GM21360 (cell line): ENCODE results near the gene PRTFDC1.
A peak's percentile ranks its signal among the peaks of the same experiment; 100 is the strongest.
"Not testable (repeated sequence)": the region's sequence is repeated elsewhere in the genome, so short reads cannot be mapped to it uniquely, and the experiment has no call there.

ENCODE experiments used
- ATAC-seq: cut with Tn5 transposase; IDR thresholded peaks from one replicate; pipeline ENCODE4 v1.9.1; 2021; ENCODE audit warnings: mild to moderate bottlenecking, moderate library complexity; ENCODE audit not compliant: unreplicated experiment

The PRTFDC1 gene

DNA sequence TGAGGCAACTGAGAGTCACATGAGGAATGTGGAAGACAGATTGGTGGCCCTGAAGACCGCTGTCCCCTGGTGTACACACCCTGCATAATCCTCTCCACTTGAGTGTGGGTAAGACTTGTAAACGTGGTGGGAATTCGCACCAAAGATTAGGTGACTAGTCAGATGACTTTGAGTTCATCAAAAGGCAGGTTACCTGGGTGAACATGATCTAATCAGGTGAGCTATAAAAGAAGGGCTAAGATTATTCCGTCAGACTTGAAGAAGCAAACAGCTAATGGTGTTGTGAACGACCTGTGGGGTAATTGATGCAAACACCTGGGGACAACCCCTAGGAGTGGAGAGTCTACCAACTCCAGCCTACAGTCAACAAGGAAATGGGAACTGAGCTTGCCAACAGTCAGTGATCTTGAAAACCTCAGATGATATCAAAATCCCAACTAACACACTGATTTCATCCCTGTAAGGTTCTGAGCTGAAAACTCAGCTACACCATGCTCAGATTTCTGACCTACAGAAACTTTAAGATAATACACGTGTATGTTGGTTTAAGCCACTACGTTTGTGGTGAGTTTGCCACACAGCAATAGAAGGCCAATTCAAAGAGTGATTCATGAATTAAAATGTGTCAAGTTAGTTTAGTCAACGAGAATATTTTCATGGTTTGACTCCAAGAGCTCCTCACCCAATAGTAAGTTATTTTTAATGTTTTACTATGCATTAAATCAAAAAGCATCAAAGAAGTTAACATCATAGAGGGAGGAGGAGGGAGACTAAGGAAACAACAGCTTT, 16.7 kb downstream of the PRTFDC1 start:
- no peak for ATAC-seq

DNA sequence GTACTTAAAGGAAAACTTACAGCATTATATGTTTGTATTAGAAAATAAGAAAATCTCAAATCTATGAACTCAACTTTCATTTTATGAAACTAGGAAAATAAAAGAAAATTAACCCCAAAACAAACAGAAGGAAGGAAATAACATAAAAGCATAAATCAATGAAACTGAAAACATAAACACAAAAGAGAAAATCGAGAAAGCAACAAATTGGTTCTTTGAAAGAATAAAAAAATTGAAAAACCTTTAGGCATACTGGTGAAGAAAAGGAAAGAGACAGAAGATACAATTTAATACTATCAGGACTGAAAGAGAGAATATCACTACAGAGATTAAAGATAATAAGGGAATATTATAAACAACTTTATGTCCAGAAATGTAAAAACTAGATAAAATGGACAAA, 21.2 kb downstream of the PRTFDC1 start:
- ATAC-seq = no peak

DNA sequence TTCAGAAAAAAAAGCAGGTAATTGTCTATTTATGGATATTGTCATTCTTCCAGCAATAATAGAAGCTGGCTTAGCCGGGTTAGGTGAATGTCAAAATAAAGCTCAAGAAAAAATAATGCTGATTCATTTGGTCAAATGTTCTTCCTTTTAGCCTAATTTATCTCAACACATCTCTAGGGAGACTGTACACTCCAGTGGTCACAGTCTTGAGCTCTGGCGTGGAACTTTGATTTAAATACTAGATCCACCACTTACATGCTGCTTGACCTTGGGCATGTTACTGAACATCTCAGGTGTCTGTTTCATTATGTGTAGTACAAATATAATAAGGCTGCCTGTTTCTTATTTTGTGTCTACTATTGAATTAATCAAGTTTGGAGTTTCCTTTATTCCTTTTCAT, 22.0 kb downstream of the PRTFDC1 start:
- peak; percentile 84 for ATAC-seq

DNA sequence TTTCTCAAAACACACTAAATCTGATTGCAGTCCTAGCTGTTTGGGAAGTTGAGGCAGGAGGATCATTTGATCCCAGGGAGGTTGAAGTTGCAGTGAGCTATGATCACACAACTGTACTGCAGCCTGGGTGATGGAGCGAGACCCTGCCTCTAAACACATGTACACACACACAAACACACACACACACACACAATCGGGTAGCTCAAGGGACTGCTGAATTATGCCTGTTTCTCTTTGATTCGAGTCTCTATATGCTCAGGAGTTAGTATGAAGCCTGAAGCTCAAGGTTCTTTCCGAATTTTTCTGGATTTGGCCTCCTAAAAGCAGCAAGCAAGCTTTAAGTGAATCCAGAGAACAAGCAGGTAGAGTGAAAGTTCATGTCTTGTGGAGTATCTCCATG, 22.5 kb downstream of the PRTFDC1 start:
- ATAC-seq = no peak

DNA sequence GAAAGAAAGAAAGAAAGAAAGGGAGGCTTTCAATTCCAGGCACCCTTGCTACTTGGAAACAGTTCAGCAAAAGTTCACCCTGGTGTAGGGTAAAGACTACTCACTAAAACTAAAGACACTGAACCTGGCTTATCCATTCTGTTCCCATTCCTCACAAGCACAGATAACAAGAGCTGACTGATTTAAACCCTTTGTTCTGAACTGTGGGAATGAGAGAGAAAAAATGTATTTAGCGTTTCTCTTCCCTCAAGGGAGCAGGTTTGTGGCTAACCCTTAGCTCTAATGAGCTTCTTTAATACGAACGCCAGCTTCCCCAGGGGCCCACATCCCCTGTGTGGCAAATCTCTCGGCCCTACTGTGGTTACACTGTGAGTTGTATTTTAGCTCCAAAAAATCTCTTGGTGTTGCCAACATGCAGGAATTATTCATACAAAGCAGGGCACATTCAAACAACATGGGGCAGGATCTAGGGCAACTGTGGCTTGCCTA, 23.3 kb downstream of the PRTFDC1 start:
- no peak for ATAC-seq

DNA sequence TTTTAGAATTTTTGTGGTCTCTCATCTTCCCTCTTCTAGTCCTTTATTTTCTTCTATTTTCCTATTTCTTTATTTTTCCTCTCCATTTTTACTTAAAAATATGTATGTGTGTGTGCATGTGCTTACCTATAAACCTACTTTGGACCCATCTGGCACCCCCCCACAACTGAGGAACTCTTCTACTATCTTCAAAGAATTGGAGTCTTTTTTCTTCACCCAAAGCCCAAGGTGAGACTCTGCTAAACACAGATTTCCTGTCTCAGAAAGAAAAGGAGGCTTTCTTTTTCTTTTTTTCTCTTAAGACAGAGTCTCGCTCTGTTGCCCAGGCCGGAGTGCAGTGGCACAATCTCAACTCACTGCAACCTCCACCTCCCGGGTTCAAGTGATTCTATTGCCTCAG, 24.2 kb downstream of the PRTFDC1 start:
- ATAC-seq = no peak

DNA sequence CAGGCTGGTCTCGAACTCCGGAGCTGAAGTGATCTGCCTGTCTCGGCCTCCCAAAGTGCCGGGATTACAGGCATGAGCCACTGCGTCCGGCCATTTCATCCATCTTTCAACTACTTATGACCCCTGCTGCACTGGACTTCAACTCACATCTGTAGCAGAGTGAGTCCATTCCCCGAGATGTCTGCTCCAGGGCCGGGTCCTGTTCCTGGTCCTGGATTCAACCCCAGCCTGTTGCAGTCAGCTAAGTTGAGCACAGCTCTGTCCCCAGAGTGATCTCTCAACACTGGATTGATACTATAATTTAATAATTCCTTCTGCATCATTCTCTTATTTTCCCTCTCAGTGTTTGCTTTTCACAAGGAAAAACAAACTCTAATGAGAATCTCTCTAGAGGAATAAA, 25.8 kb downstream of the PRTFDC1 start:
- ATAC-seq = no peak

DNA sequence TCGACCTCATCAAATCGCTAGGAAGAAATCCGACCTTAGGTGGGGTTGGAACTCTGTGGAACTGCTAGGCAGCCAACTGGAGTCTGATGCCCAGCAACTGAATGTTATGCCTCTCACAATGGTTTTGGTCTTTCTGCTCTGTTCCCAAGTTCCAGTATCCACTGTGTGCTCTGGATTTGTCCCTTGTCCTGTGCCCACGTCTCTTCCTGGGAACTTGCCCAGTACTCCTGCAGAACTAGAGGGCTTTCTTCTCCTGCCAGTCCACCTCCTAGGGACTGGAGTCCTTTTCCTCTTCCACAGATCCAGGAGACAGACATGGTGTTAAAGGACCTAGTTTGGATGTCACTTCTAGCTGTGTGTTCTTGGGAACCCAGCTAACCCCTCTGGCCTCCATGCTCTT, 26.6 kb downstream of the PRTFDC1 start:
- ATAC-seq = no peak

DNA sequence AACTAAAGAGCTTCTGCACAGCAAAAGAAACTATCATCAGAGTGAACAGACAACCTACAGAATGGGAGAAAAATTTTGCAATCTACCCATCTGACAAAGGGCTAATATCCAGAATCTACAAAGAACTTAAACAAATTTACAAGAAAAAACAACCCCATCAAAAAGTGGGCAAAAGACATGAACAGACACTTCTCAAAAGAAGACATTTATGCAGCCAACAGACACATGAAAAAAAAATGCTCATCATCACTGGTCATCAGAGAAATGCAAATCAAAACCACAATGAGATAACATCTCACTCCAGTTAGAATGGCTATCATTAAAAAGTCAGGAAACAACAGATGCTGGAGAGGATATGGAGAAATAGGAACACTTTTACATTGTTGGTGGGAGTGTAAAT, 27.9 kb downstream of the PRTFDC1 start:
- not testable (repeated sequence) for ATAC-seq

DNA sequence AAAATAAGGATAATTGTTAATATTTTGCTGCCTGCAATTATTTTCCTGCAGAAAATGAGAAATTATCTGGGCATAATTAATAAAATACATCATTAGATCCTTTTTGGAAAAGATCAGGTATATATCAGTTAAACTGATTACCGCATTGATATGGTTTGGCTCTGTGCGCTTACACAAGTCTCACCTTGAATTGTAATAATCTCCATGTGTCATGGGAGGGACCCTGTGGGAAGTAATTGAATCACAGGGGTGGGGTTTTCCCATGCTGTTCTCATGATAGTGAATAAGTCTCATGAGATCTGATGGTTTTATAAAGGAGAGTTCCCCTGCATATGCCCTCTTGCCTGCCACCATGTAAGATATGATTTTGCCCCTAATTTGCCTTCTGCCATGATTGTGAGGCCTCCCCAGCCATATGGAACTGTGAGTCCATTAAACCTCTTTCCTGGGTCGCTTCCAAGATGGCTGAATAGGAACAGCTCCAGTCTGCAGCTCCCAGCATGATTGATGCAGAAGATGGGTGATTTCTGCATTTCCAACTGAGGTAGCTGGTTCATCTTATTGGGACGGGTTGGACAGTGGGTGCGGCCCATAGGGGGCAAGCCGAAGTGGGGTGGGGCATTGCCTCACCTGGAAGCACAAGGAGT, 30.1 kb downstream of the PRTFDC1 start:
- ATAC-seq = not testable (repeated sequence)

DNA sequence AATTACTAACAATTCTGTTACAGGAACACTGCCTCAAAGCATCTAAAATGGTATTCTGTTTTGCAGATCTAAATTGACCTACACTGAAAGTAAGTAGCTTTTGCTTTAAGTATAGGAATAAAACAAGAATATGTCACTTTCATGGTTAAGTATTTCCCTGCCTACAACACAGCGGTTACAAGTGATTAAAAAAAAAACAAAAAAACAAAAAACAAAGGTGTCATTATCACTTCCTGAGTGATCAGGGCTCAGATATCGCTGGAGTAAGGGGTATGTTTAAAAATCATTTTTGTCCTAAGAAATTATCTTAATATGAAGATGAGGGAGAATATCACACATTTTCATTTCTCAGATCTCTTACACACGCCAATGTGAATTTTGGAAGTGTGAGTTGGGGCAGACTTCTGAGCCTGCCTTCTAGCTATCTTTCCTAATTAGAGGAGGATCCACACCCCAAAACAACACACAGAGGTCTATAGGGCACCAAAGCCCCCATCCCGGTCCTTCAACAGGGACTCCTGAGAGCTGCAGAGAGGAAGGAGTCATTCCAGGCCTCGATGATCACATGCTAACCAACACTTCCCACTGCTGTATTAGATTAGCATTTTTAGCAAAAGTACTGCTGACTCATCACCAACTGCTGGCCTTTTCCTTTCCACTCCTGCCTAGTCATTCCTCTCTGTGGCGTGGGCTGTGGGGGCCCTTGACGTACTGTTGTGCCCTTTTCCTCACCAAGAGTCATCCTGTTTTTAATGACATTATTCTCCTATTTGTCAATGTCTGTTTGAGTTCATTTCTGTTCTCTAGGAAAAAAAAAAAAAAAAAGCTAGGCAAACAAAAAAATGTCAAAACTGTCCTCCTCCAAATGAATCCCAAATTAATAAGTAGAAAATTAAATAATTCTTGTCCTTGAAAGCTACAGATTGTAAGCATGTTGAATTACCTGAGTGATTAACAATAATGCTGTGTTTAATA, 31.2 kb downstream of the PRTFDC1 start:
- ATAC-seq = peak; percentile 95

DNA sequence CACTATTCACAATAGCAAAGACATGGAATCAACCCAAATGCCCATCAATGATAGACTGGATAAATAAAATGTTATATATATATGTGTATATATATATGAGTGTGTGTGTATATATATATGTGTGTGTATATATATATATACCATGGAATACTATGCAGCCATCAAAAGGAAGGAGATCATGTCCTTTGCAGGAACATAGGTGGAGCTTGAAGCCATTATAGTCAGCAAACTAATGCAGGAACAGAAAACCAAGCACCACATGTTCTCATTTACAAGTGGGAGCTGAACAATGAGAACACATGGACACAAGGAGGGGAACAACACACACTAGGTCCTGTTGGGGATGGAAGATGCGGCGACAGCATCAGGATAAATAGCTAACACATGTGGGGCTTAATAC, 32.2 kb downstream of the PRTFDC1 start:
- not testable (repeated sequence) for ATAC-seq

DNA sequence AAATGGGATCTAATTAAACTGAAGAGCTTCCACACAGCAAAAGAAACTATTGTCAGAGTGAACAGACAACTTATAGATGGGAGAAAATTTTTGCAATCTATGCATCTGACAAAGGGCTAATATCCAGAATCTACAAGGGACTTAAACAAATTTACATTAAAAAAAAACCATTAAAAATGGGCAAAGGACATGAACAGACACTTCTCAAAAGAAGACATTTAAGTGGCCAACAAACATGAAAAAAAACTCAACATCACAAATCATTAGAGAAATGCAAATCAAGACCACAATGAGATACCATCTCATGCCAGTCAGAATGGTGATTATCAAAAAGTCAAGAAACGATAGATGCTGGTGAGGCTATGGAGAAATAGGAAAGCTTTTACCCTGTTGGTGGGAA, 32.8 kb downstream of the PRTFDC1 start:
- ATAC-seq = not testable (repeated sequence)

DNA sequence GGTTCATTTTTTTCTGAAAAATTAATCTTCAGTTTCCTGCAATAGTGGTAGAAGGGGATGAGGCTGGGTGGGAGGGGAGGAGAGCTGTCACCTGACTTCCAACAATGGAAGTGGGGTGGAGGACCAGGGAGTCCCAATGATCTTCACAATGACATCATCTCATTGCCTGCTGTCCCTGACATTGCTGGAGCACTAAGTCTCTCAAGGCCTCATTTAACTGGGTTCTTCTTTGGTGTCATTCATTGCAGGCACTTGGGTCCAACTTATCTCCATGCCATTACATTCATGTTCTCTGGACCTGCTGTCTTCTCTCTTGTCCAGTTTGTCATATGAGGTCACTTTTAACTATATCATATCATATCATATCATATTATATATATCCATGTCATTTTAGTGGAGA, 34.4 kb downstream of the PRTFDC1 start:
- no peak for ATAC-seq

DNA sequence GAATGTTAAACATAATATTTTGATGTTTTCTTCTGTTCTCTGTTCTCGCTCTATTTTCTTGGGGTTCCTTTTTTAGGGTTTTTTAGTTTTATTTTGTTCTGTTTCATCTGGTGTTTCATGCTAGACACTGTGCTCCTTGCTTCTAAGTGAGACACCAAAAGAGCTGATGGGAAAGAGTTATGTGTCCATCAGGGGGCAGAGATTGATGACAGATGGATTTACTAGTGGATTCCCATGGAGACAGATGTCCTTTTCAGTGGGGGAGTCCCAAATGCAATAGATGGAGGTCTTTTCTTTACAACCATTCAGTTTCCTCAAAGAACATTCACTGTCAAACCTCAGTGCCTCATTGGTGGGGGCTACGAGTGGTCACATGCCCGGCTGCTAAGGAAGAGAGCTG, 34.9 kb downstream of the PRTFDC1 start:
- no peak for ATAC-seq

DNA sequence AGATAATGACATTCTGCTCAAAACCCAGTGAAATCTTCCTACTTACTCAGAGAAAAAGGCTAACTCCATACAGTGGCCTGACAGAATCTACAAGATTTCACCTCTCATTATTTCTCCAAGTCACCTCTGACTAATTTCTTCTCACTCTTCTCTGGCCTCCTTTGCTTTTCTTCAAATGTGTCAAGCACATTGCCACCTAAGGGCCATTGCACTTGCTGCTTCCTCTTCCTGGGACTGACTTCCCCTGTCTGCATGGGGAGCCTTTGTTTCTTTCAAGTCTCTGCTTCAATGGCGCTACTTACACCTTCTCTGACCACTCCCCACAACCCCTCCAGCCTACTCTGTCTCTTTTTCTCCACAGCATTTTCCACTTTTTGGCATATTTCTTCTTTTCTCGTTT, 36.0 kb downstream of the PRTFDC1 start:
- ATAC-seq = no peak

DNA sequence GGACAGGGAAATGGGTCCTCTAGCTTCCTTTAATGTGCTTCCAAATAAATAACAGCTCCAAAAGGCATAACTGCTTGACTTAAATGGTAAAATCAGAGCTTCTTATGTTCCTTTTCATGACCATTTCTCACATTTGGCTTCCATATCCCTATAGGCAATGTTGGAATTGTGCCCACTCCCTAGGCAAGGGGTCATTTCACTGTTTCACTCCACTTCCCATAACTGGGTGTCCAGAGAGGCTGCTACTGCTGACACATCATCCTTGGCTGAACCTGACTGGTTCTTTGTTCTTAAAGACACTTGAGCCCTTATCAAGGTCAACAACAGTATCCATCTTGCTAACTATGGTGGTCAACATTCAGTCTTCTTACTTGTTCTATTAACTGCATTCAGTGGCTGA, 37.1 kb downstream of the PRTFDC1 start:
- no peak for ATAC-seq

DNA sequence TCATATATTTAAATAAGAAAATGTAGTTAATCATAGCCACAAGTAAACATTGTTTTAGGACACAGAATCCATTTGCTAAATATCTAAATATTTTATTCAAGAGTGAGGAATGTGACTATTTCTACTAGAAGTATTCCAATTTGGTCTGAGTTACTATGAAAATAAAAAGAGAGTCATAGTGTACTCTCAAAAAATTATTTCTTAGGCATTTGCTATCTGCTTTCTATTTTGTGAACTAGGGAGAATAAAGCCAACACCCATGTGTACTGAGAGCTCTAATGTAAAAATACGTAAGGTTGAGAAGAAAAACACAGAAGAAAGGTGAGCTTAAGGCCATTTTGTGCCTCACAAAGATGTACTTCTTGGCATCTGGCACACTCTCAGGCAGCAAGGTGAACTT, 38.3 kb downstream of the PRTFDC1 start:
- no peak for ATAC-seq

DNA sequence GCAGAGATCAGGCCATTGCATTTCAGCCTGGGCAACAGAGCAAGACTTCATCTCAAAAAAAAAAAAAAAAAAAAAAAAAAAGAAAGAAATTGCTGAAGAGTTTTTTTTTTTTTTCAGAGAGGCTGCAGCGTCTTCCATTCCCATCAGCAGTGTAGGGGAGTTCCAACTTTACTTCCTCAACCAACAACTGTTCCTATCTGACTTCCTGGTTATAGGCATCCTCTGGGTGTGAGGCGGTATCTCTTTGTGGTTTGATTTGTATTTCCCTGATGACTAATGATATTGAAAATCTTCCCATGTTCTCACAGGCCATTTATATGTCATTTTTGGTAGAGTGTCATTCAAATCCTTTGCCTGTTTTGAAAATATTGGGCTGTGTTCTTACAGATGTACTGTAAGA, 40.2 kb downstream of the PRTFDC1 start:
- ATAC-seq = no peak

DNA sequence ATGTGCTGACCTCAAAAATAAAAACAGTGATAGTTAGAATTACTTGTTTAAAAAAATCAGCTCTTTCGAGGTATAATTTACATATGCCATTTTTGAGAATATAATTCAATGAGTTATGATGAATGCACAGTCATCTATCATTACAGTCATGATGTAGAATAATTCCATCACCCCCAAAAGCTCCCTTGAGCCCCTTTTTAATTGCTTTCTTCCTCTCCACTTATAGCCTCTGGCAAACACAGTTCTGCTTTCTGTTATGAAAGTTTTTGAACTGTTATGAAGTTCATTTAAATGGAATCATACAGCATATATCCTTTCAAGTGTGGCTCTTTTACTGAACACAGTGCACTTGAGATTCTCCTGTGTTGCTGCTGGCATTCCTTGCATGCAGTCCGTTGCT, 41.4 kb downstream of the PRTFDC1 start:
- no peak for ATAC-seq

DNA sequence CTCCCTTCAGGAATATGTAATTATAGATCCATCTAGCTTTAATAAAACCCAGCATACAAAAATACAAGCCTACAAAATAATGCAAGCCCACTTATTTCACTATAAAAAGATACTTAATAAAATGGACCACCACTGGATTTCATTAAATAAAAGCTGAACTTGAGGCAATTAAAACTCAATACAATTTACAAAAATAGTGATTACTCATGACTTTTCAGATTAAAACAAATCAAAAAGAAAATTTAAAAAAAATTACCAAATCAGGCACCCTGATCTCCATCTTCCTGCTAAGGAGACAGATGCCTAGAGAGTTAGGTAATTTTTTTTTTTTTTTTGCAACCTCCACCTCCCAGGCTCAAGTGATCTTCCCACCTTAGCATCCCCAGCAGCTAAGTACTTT, 41.8 kb downstream of the PRTFDC1 start:
- no peak for ATAC-seq
